MM.1S (cell line): Measurements from ENCODE around the gene LCLAT1.

Experiments
- EZH2 ChIP-seq: fragments of 300-600 bp; sonication (generic); optimal IDR thresholded peaks from 2 replicates; pipeline ENCODE3; 2017; ENCODE audit warnings: low read depth, mild to moderate bottlenecking, antibody characterized with exemption, low read length, mixed read lengths
- EZH2phosphoT487 ChIP-seq: fragments of 300-600 bp; sonication (generic); IDR thresholded peaks from 2 replicates; pipeline ENCODE4 v1.6.1; 2018; ENCODE audit warnings: antibody characterized with exemption, low read length
- TF ChIP-seq, protein P1 (sequence below): fragments of 300-600 bp; sonication (generic); IDR thresholded peaks from 2 replicates; pipeline ENCODE4 v1.5.1; 2016; ENCODE audit warnings: antibody characterized with exemption, low read length, mixed read lengths

- TF ChIP-seq, protein P1, sequence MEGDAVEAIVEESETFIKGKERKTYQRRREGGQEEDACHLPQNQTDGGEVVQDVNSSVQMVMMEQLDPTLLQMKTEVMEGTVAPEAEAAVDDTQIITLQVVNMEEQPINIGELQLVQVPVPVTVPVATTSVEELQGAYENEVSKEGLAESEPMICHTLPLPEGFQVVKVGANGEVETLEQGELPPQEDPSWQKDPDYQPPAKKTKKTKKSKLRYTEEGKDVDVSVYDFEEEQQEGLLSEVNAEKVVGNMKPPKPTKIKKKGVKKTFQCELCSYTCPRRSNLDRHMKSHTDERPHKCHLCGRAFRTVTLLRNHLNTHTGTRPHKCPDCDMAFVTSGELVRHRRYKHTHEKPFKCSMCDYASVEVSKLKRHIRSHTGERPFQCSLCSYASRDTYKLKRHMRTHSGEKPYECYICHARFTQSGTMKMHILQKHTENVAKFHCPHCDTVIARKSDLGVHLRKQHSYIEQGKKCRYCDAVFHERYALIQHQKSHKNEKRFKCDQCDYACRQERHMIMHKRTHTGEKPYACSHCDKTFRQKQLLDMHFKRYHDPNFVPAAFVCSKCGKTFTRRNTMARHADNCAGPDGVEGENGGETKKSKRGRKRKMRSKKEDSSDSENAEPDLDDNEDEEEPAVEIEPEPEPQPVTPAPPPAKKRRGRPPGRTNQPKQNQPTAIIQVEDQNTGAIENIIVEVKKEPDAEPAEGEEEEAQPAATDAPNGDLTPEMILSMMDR, result no peak
- TF ChIP-seq EZH2 (no peak), EZH2phosphoT487 (no peak)
Measured at GRCh38 chr2:30633039-30633438, 186.0 kb downstream of the LCLAT1 start.
